GM12892 (cell line): ENCODE measurements around the gene EFCC1.
"Not testable (repeated sequence)": the region's sequence is repeated elsewhere in the genome, so short reads cannot be mapped to it uniquely, and the experiment has no call there.

Source experiments
- DNase-seq: peaks from one replicate; pipeline ENCODE4 v3.0.0; 2011; ENCODE audit not compliant: insufficient read length
- FAIRE-seq: peaks from 2 replicates; lab custom pipeline; 2011; peaks lifted over from hg19 to GRCh38; lab: Jason Lieb, UNC
- POLR2A ChIP-seq: IDR thresholded peaks from 2 replicates; pipeline ENCODE4 v1.6.1; 2011; ENCODE audit warnings: low read depth, low read length, control low read depth
- POLR2AphosphoS5 ChIP-seq: IDR thresholded peaks from 2 replicates; pipeline ENCODE4 v1.6.1; 2011; ENCODE audit warnings: low read depth, low read length, control low read depth
- TAF1 ChIP-seq: IDR thresholded peaks from 2 replicates; pipeline ENCODE4 v1.6.1; 2011; ENCODE audit warnings: low read depth, mild to moderate bottlenecking, control low read depth, low read length, borderline replicate concordance

The EFCC1 gene

DNA sequence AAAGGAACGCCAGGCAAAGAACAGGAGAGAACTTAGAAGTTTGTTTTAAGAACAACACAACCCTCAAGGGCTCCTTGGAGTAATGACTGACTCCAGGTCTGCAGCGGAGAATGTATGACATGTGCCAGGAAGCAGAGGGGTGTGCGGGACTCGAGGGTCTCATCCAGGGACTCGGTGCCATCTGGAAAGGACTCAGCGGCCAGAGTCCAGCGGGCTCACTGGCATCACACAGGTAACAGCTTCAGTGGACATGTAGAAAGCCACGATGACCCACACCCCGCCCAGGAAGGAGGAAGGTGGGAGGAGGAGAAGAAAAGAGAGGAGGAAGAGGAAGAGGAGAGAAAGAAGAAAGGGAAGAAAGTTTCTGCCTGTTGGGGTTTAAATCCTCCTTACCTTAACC is 80.9 kb downstream of the EFCC1 start:
- TF ChIP-seq POLR2A (no peak), TAF1 (no peak), POLR2AphosphoS5 (no peak)
- FAIRE-seq (no peak), DNase-seq (no peak)

DNA sequence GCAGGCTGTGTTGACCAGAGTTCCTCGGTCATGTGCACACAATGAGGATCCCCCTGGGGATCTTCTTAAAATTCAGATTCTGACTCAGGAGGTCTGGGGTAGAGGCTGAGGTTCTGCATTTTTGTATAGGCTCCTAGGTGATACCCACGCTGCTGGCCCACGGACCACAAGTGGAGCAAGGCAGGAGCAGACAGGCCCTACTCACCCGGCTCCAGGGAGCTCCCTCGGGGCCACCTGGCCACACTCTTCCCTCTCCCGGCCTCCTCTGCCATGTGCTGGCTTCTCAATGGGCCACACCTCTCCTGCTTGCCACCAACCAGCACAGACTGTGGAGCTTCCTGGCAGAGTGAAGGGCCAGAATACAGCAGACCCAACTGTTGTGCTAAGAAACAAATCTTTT is 83.4 kb downstream of the EFCC1 start:
- DNase-seq: no peak
- TF ChIP-seq POLR2A (no peak), TAF1 (no peak), POLR2AphosphoS5 (no peak)
- no peak for FAIRE-seq

DNA sequence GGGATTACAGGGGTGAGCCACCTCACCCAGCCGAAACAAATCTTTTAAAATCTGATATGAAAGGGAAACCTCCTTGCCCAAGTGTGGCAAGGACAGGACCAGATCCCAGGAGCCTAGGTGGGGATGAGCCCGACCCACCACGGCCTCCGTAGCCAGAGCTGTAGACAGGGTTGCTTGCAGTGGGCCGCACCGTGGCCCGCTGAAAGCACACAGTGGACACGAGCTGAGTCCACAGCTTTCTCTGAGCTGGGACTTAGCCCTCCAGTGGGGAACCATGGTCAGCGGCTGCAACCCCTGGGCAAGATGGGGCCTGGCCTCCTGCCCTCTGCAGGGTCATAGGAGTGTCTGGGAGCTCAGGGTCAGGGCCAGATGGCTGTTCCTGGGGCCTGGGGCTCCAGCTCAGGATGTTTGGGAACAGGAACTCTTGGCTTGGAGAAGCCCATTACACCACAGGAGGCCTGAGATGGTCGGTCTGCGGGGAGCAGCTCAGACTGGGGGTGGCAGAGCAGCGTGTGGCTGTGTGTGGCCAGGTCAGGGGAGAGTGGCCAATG is 84.1 kb downstream of the EFCC1 start:
- DNase-seq (no peak), FAIRE-seq (no peak)
- TF ChIP-seq POLR2AphosphoS5 (no peak), POLR2A (no peak), TAF1 (no peak)

DNA sequence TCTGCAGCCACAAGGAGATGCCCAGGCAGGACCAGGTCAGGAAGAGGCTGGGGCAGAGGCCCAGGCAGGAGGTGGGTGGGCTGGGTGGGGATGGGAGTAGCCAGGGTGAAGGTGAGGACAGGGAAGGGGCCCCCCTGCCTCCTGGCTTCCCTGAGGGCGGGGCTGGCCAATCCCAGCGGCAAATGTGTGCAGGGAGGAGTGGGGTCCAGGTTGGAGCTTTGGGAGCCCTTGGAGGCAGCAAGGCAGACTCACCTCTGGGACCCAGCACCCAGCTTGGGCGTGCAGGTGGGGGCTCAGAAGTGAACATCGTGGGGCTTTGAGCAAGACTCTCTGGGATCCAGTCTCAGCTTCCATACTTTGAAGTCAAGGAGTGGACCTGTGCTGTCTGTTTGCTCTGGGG is 84.7 kb downstream of the EFCC1 start:
- DNase-seq: no peak
- FAIRE-seq: no peak

DNA sequence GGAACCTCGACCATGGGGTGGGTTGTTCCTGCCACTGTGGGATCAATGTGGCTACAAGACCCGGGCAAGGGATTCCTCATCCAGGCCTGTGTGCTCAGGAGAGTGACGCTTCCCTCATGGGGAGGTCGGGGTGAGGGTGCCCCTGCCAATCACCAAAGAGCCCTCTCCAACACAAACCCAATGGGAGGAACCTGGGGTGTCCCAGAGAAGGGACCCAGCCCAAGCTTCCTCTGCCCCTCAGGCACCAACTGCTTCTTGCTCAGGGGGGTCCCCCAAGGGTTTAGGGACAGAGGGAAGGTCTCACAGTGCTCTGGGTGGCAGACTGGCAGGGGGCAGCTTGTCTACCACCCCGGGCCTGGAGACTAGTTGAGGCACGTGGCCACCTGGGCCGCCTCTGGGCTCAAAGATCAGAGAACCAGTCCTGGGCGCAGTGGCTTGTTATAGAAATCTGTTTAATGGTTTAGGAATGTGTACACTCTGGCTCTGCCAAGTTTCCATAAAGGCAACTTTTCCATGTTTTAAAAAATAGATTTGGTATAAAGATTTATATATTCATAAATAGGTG is 86.1 kb downstream of the EFCC1 start:
- TF ChIP-seq TAF1 (no peak), POLR2AphosphoS5 (no peak), POLR2A (no peak)
- DNase-seq (no peak), FAIRE-seq (no peak)

More for the DNA sequence above, 84.7 kb downstream of the EFCC1 start:
- TF ChIP-seq POLR2A: no peak
- no peak for TF ChIP-seq TAF1
- TF ChIP-seq POLR2AphosphoS5: no peak

DNA sequence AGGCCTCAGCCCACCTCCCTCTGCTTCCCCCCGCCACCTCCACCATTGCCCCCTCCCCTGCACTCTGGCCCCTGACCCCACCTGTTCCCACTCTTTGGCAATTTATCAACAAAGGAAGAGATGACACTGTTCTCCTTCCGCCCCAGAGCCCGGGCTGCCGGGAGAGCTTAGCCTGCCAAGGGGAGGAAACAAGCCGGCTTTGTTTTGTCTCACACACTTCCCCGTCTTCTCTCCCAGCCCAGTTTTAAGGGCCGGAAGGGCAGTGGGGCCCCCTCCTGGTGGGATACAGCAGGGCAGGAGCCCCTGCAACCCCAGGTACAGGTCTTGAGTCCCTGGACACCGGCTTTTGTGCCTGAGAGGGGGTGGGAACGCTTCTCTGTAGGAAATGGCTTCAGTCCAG is 86.8 kb downstream of the EFCC1 start:
- not testable (repeated sequence) for DNase-seq
- FAIRE-seq: peak; percentile 87

DNA sequence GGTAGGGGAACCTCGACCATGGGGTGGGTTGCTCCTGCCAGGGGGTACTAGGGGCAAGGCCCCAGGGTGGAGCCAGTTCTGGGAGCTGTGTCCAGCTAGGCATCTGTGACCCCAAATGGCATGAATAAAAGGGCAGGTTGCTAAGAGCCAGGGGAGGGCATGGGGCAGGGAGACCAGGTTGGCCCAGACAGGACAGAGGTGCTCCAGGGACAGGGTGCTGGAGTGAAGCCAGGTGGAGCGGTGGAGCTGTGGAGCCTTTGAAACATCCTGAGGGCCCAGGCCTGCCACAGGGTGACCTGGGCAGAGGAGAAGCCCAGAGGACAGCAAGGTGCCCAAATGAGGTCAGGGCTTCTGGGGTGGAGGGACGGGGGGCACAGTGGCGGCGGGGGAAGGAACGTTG is 87.2 kb downstream of the EFCC1 start:
- DNase-seq: not testable (repeated sequence)
- FAIRE-seq: peak; percentile 66
